ENCODE measurements around the gene PLPPR5. TPM values are rescaled to one million over a fixed set of nuclear protein-coding genes. Genes with fewer than 3 reads are reported as not detected.

PLPPR5 gene
- total and polyA plus RNA-seq, 2 donors (not counting 1 experiment from before 2014, with no cell fraction given) = under 0.01 to 0.25 TPM

DNA sequence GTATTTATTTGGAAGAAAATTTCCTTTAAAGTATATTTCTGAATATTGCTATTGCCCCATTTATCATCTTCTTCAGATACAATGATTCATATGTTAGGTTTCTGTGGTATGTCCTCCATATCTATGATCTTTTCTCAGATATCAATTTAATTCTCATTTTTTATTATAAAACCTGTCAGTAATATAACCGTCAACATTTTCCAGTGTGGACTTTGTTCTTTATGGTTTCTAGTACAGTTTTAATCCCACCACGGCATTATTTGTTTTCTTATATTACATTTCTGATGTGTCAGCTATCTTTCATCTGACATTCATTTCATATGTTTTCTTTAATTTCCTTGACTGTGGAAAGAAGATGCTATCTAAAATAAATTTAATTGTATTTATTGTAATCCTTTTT, 97.9 kb downstream of the PLPPR5 start:
- Histone ChIP-seq H2AFZ (ENCODE audit: low read length) (no peak overlapping the region), H3K4me1 (ENCODE audit: control insufficient read depth, extremely low read depth, insufficient read depth, low read length) (no peaks in the 10 kb centered on the region), H4K20me1 (ENCODE audit: control insufficient read depth, extremely low read depth, insufficient read depth, low read length) (no peaks in the 10 kb centered on the region), H3K4me2 (ENCODE audit: extremely low read depth, insufficient read depth, low read length) (no peak overlapping the region), H3K27me3 (ENCODE audit: control insufficient read depth, insufficient read depth, low read length) (no peaks in the 10 kb centered on the region), H3K9me3 (ENCODE audit: control insufficient read depth, insufficient read depth, low read depth, low read length) (no peaks in the 10 kb centered on the region), H3K27ac (ENCODE audit: insufficient read depth, low read length) (no peak overlapping the region), H3K4me3 (replicated peaks in 1 of 4; ENCODE audit: control extremely low read depth in 1 of 4, insufficient read depth in 1 of 4, low read depth in 3 of 4, low read length in 4 of 4) (no peak overlapping the region), H3K9ac (ENCODE audit: insufficient read depth, low read length) (no peak overlapping the region), H3K79me2 (ENCODE audit: control insufficient read depth, insufficient read depth, low read length) (no peaks in the 10 kb centered on the region), H3K36me3 (ENCODE audit: control insufficient read depth, insufficient read depth, low read length) (no peaks in the 10 kb centered on the region)
- no peak for DNase-seq (ENCODE audit: low read depth in 2 of 2)
- TF ChIP-seq, protein P1, sequence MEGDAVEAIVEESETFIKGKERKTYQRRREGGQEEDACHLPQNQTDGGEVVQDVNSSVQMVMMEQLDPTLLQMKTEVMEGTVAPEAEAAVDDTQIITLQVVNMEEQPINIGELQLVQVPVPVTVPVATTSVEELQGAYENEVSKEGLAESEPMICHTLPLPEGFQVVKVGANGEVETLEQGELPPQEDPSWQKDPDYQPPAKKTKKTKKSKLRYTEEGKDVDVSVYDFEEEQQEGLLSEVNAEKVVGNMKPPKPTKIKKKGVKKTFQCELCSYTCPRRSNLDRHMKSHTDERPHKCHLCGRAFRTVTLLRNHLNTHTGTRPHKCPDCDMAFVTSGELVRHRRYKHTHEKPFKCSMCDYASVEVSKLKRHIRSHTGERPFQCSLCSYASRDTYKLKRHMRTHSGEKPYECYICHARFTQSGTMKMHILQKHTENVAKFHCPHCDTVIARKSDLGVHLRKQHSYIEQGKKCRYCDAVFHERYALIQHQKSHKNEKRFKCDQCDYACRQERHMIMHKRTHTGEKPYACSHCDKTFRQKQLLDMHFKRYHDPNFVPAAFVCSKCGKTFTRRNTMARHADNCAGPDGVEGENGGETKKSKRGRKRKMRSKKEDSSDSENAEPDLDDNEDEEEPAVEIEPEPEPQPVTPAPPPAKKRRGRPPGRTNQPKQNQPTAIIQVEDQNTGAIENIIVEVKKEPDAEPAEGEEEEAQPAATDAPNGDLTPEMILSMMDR (conservative IDR thresholded peaks at IDR 0.05 in 1 of 2, IDR thresholded peaks at IDR 0.05 in 1 of 2; ENCODE audit: low read depth in 1 of 2, low read length in 2 of 2) = no peak
- no peak for TF ChIP-seq EZH2 (IDR thresholded peaks at IDR 0.05; ENCODE audit: low read length, missing control alignments)

DNA sequence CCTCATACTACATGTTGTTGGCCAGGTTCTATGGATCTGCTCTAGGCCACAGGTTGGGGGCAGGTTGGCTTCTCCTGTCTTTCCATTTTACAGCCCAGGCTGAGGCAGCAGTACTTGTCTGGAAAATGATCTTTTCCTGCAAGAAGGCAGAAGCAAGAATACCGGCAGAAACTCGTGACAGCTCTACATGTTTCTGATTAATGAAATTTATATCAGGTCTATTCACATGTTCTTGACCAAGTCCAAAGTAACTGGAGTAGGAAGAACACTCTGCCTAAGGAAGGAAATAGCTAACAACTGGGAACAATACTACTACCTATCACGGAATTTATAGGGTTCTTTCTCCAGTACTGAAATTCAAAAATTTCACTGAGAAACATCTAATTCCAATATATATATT, 98.3 kb downstream of the PLPPR5 start:
- Histone ChIP-seq H3K27me3 (ENCODE audit: control insufficient read depth, insufficient read depth, low read length) (no peaks in the 10 kb centered on the region), H3K27ac (ENCODE audit: insufficient read depth, low read length) (no peak overlapping the region), H3K9ac (ENCODE audit: insufficient read depth, low read length) (no peak overlapping the region), H2AFZ (ENCODE audit: low read length) (no peak overlapping the region), H3K36me3 (ENCODE audit: control insufficient read depth, insufficient read depth, low read length) (no peaks in the 10 kb centered on the region), H3K4me2 (ENCODE audit: extremely low read depth, insufficient read depth, low read length) (no peak overlapping the region), H3K79me2 (ENCODE audit: control insufficient read depth, insufficient read depth, low read length) (no peaks in the 10 kb centered on the region), H3K4me3 (replicated peaks in 1 of 4; ENCODE audit: control extremely low read depth in 1 of 4, insufficient read depth in 1 of 4, low read depth in 3 of 4, low read length in 4 of 4) (no peak overlapping the region), H3K4me1 (ENCODE audit: control insufficient read depth, extremely low read depth, insufficient read depth, low read length) (no peaks in the 10 kb centered on the region), H3K9me3 (ENCODE audit: control insufficient read depth, insufficient read depth, low read depth, low read length) (no peaks in the 10 kb centered on the region), H4K20me1 (ENCODE audit: control insufficient read depth, extremely low read depth, insufficient read depth, low read length) (no peaks in the 10 kb centered on the region)
- TF ChIP-seq, protein P1 (conservative IDR thresholded peaks at IDR 0.05 in 1 of 2, IDR thresholded peaks at IDR 0.05 in 1 of 2; ENCODE audit: low read depth in 1 of 2, low read length in 2 of 2) = no peak
- no peak for TF ChIP-seq EZH2 (IDR thresholded peaks at IDR 0.05; ENCODE audit: low read length, missing control alignments)
- no peak for DNase-seq (ENCODE audit: low read depth in 2 of 2)

DNA sequence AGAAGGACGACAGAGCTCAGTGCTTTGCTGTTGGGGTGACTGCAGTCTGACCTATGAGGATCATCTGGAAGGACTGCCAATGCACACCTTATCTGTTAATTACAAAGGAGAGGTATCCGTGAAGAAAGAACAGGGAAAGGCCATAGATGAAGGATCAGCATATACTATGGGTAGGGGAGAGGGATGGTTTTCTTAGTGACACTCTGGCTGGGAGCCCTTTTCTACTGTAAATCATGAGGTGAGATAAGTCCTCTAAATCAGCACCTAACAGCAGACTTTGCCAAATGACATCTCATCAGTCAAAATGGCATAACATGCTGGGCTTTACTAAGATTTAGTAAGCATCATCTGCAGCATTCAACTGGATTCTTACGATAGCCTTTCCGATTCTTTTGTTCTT, 100.0 kb downstream of the PLPPR5 start:
- Histone ChIP-seq H3K27me3 (ENCODE audit: control insufficient read depth, insufficient read depth, low read length) (no peaks in the 10 kb centered on the region), H3K4me2 (ENCODE audit: extremely low read depth, insufficient read depth, low read length) (no peak overlapping the region), H3K4me3 (replicated peaks in 1 of 4; ENCODE audit: control extremely low read depth in 1 of 4, insufficient read depth in 1 of 4, low read depth in 3 of 4, low read length in 4 of 4) (no peak overlapping the region), H3K4me1 (ENCODE audit: control insufficient read depth, extremely low read depth, insufficient read depth, low read length) (no peaks in the 10 kb centered on the region), H2AFZ (ENCODE audit: low read length) (no peak overlapping the region), H3K79me2 (ENCODE audit: control insufficient read depth, insufficient read depth, low read length) (no peaks in the 10 kb centered on the region), H3K36me3 (ENCODE audit: control insufficient read depth, insufficient read depth, low read length) (no peaks in the 10 kb centered on the region), H4K20me1 (ENCODE audit: control insufficient read depth, extremely low read depth, insufficient read depth, low read length) (no peaks in the 10 kb centered on the region), H3K9ac (ENCODE audit: insufficient read depth, low read length) (no peak overlapping the region), H3K9me3 (ENCODE audit: control insufficient read depth, insufficient read depth, low read depth, low read length) (no peaks in the 10 kb centered on the region), H3K27ac (ENCODE audit: insufficient read depth, low read length) (no peak overlapping the region)
- TF ChIP-seq, protein P1 (conservative IDR thresholded peaks at IDR 0.05 in 1 of 2, IDR thresholded peaks at IDR 0.05 in 1 of 2; ENCODE audit: low read depth in 1 of 2, low read length in 2 of 2) = no peak
- TF ChIP-seq EZH2 (IDR thresholded peaks at IDR 0.05; ENCODE audit: low read length, missing control alignments) = no peak
- no peak for DNase-seq (ENCODE audit: low read depth in 2 of 2)
